Muscle layer of duodenum (tissue), 2 donors: ENCODE measurements around the gene NKIRAS1.
"Not testable (repeated sequence)": the region's sequence is repeated elsewhere in the genome, so short reads cannot be mapped to it uniquely, and the experiment has no call there.

Source experiments
- H3K27ac ChIP-seq: one replicate; pipeline ENCODE4 v1.7.0; 2013; ENCODE audit warnings: mild to moderate bottlenecking, low read length
- H3K27me3 ChIP-seq: one replicate; pipeline ENCODE4 v1.7.0; 2013; ENCODE audit warnings: low read depth, mild to moderate bottlenecking, control low read depth, low read length
- H3K36me3 ChIP-seq, 2 donors: one replicate each; pipeline ENCODE4 v1.7.0; 2013; ENCODE audit warnings: low read length in 2 of 2, control low read depth in 1 of 2, mild to moderate bottlenecking in 1 of 2; ENCODE audit not compliant: insufficient read depth in 2 of 2, control insufficient read depth in 1 of 2
- H3K4me1 ChIP-seq, 2 donors: one replicate each; pipeline ENCODE4 v1.7.0; 2013; ENCODE audit warnings: low read length in 2 of 2, mild to moderate bottlenecking in 2 of 2, control low read depth in 1 of 2, moderate library complexity in 1 of 2; ENCODE audit not compliant: insufficient read depth in 2 of 2, control insufficient read depth in 1 of 2
- H3K4me3 ChIP-seq, 2 donors: one replicate each; pipeline ENCODE4 v1.7.0; 2013; ENCODE audit warnings: low read length in 2 of 2, low read depth in 1 of 2, mild to moderate bottlenecking in 1 of 2
- H3K9me3 ChIP-seq, 2 donors: one replicate each; pipeline ENCODE4 v1.7.0; 2013; ENCODE audit warnings: low read length in 2 of 2, control low read depth in 1 of 2, mild to moderate bottlenecking in 1 of 2; ENCODE audit not compliant: control insufficient read depth in 1 of 2
- donor health status: healthy.

The NKIRAS1 gene

DNA sequence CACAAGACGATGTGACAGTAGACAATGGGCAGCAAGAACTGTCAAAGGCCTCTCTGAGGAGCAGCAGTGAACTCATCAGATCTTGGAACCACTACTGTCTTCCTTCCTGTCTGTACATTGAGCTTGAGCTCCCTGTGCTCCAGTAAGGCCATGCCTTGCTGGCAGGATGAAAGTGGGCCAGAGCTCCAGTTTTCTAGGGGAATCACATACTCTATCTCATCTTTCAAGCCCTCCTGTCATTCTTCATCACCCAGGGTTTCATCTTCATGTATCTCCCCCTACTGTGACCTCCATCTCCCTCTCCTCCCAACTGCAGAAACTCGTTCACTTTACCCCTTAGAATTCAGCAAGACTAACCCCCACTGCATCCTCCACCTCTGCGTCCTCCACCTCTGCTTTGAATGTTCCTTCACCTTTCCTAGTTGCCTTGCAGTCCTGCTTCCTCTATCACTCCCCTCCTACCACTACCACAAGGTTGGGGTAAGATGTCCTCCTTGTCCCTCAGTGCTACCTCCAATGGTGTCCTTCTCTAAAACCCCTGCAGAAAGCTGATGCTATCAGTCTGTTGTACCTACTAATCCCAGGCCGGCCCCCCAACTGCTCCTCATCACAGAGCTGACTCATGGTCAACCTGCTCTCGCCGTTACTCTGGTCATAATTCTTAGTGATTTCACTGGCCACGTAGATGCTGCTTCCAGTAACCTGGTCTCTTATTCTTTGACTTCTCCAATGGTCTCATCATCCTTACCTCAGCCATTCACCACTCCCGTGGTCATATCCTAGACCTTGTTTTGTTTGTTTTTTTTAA, 22.3 kb downstream of the NKIRAS1 start:
- Histone ChIP-seq H3K36me3 (peaks cover 10 to 15% of the 10 kb centered on the region in 2 donors), H3K9me3 (no peaks in the 10 kb centered on the region), H3K4me3 (no peak overlapping the region), H3K27ac (no peak overlapping the region), H3K4me1 (no peaks in the 10 kb centered on the region), H3K27me3 (no peaks in the 10 kb centered on the region)

GRCh38 chr3:23889950-23890349, 26.8 kb downstream of the NKIRAS1 start:
- Histone ChIP-seq H3K4me1 (peaks cover 0 to 5% of the 10 kb centered on the region in 2 donors), H3K27me3 (no peaks in the 10 kb centered on the region), H3K36me3 (peaks cover 7 to 11% of the 10 kb centered on the region in 2 donors), H3K27ac (no peak overlapping the region), H3K9me3 (no peaks in the 10 kb centered on the region), H3K4me3 (no peak overlapping the region)

- Histone ChIP-seq H3K9me3 (no peaks in the 10 kb centered on the region), H3K36me3 (peaks cover 6 to 7% of the 10 kb centered on the region in 2 donors)
These were observed 27.4 kb downstream of the NKIRAS1 start for GRCh38 chr3:23889386-23889785.

GRCh38 chr3:23888617-23889228, 28.1 kb downstream of the NKIRAS1 start:
- Histone ChIP-seq H3K27me3 (no peaks in the 10 kb centered on the region), H3K27ac (no peak overlapping the region), H3K4me3 (no peak overlapping the region), H3K4me1 (peaks cover 0 to 5% of the 10 kb centered on the region in 2 donors), H3K9me3 (no peaks in the 10 kb centered on the region), H3K36me3 (peaks cover 6 to 7% of the 10 kb centered on the region in 2 donors)

More at GRCh38 chr3:23889386-23889785, 27.4 kb downstream of the NKIRAS1 start:
- H3K4me1 ChIP-seq, result peaks cover 0 to 5% of the 10 kb centered on the region in 2 donors
- no peak overlapping the region for H3K27ac ChIP-seq
- no peak overlapping the region for H3K4me3 ChIP-seq
- no peaks in the 10 kb centered on the region for H3K27me3 ChIP-seq

DNA sequence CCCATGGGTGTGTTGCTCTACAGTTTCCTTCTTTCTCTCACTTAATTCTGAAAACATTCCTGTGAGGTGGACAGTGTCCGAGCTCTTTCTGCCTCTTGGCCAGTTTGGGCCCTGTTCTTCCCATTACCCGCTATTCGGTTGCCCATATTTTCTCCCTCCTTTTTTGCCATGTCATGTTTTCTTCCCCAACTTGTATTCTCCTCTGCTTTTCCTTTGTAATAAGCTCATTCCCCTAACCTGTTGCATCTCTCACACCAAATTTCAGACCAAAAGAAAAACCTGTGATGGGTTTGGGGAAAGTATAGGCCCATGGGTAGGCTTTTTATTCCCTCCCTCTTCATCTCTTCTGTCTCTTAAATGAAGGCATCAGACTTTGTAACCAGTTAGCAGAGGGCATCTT, 30.5 kb downstream of the NKIRAS1 start:
- peaks cover 0 to 5% of the 10 kb centered on the region in 2 donors for H3K4me1 ChIP-seq
- no peak overlapping the region for H3K27ac ChIP-seq
- H3K4me3 ChIP-seq, result no peak overlapping the region
- H3K9me3 ChIP-seq, result no peaks in the 10 kb centered on the region
- peaks cover 7 to 9% of the 10 kb centered on the region in 2 donors for H3K36me3 ChIP-seq
- H3K27me3 ChIP-seq, result no peaks in the 10 kb centered on the region

- Histone ChIP-seq H3K9me3 (no peaks in the 10 kb centered on the region), H3K36me3 (peaks cover 4 to 7% of the 10 kb centered on the region in 2 donors), H3K4me3 (no peak overlapping the region), H3K27me3 (no peaks in the 10 kb centered on the region), H3K4me1 (peaks cover 5 to 10% of the 10 kb centered on the region in 2 donors), H3K27ac (no peak overlapping the region)
These were observed 31.6 kb downstream of the NKIRAS1 start for GRCh38 chr3:23885210-23885609.

- no peak overlapping the region for H3K27ac ChIP-seq
- H3K36me3 ChIP-seq, result peaks cover 0 to 3% of the 10 kb centered on the region in 2 donors
- no peak overlapping the region for H3K4me3 ChIP-seq
- H3K27me3 ChIP-seq, result no peaks in the 10 kb centered on the region
- peaks cover 5 to 10% of the 10 kb centered on the region in 2 donors for H3K4me1 ChIP-seq
- no peaks in the 10 kb centered on the region for H3K9me3 ChIP-seq
These were observed 32.3 kb downstream of the NKIRAS1 start for GRCh38 chr3:23884481-23884880.

DNA sequence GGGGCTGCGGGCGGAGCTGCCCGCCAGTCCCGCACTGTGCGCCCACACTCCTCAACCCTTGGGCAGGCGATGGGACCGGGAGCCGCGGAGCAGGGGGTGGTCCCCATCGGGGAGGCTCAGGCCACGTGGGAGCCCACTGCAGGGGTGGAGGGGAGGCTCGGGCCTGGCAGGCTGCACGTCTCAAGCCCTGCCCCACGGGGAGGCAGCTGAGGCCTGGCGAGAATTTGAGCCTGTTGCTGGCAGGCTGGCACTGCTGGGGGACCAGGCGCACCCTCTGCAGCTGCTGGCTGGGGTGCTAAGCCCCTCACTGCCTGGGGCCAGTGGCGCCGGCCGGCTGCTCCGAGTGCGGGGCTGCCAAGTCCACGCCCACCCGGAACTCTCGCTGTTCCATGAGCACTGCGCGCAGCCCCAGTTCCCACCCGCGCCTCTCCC, 34.3 kb downstream of the NKIRAS1 start:
- Histone ChIP-seq H3K27ac (no peak overlapping the region), H3K9me3 (no peaks in the 10 kb centered on the region), H3K4me3 (no peak overlapping the region), H3K36me3 (peaks cover 0 to 3% of the 10 kb centered on the region in 2 donors), H3K27me3 (no peaks in the 10 kb centered on the region), H3K4me1 (peaks cover 0 to 16% of the 10 kb centered on the region in 2 donors)

DNA sequence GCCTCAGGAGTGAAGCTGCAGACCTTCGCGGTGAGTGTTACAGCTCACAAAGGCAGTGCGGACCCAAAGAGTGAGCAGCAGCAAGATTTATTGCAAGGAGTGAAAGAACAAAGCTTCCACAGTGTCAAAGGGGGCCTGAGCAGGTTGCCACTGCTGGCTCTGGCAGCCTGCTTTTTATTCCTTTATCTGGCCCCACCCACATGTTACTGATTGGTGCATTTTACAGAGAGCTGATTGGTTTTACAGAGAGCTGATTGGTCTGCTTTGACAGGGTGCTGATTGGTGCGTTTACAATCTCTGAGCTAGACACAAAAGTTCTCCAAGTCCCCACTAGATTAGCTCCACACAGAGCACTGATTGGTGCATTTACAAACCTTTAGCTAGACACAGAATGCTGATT, 34.8 kb downstream of the NKIRAS1 start:
- not testable (repeated sequence) for H3K4me3 ChIP-seq, H3K36me3 ChIP-seq, H3K27ac ChIP-seq, H3K27me3 ChIP-seq, H3K9me3 ChIP-seq
- H3K4me1 ChIP-seq, result peaks cover 1 to 21% of the 10 kb centered on the region in 2 donors

DNA sequence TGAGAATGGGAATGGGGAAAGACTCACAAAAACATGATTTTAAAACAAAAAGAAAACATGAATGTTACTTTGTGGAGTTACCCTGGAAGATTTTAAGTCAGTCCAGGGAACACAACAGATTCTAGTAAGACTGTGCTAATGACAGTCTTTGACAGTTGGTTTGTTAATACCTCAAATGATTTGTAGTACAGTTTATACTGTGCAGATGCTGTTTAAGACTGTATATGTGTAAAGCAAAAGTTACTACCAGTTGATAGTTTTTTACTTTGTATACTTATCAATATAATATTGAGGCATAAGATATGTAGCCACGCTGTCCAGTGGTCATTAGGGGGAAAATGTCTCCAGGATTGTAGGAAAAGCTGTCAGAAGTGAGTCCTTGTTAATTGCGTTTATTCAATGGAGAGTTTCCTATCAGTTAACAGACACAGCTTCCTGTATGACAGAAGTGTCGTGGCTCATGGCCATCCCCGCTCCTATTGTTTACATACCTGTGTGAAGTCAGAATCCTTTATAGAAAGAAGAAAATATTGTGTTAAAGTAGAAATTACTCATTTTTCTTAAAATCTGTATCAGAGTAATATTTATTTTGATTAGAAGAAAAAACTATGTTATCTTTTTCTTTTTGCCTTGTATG, 36.0 kb downstream of the NKIRAS1 start:
- no peak overlapping the region for H3K4me3 ChIP-seq
- H3K9me3 ChIP-seq, result no peaks in the 10 kb centered on the region
- H3K36me3 ChIP-seq, result peaks cover 0 to 3% of the 10 kb centered on the region in 2 donors
- no peak overlapping the region for H3K27ac ChIP-seq
- H3K27me3 ChIP-seq, result no peaks in the 10 kb centered on the region
- H3K4me1 ChIP-seq, result peaks cover 4 to 25% of the 10 kb centered on the region in 2 donors

DNA sequence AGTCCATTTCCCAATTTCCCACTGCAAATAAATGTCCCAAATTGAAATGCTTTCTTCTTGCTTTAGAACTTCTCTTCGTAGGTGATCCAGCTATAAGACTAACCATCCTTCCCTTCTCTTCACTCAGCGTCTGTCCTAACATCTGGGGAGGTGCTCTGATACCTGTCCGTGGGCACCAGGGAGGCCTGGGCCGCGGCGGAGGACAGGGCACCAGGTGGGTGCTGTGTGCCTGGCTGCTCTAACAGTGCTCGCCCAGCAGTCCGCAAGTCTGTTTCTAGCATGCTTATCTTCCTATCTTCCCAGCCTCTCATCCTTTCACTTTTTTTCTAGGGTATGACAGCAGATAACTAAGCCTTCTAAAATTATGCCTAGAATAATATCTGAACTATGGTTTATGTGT, 37.3 kb downstream of the NKIRAS1 start:
- Histone ChIP-seq H3K9me3 (no peaks in the 10 kb centered on the region), H3K36me3 (peaks cover 0 to 3% of the 10 kb centered on the region in 2 donors), H3K4me3 (no peak overlapping the region), H3K27me3 (no peaks in the 10 kb centered on the region), H3K4me1 (peaks cover 4 to 35% of the 10 kb centered on the region in 2 donors), H3K27ac (no peak overlapping the region)
